ENCODE results near the gene TYMP. TPM values are rescaled to one million over a fixed set of nuclear protein-coding genes. Genes with fewer than 3 reads are reported as not detected.
"Not testable (repeated sequence)": the region's sequence is repeated elsewhere in the genome, so short reads cannot be mapped to it uniquely, and the experiment has no call there.

The TYMP gene
- total RNA-seq, 1 donor from 2014 or later, result 10.8 TPM

DNA sequence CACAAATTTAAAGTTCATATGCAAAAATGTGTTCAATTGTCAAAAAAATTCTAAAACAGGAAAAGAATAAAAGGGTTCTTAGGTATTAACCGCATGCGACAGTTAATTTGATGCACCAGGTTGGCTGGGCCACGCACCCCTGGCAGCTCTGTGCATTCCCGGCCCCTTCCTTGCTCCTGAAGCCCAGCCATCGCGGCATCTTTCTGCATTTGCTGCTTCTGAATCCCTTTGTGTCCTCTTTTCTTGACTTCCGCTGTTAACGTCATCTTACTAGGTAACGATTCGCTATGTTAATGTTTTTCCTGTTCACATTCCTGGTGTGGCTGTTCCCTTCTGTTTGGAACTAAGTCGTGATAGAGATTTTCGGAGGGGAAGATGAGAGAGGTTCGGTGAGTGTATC lies 8.0 kb upstream of the TYMP start:
- no peak overlapping the region for H3K4me3 Mint-ChIP-seq (ENCODE audit: unreplicated experiment)
- TF ChIP-seq, protein P1, sequence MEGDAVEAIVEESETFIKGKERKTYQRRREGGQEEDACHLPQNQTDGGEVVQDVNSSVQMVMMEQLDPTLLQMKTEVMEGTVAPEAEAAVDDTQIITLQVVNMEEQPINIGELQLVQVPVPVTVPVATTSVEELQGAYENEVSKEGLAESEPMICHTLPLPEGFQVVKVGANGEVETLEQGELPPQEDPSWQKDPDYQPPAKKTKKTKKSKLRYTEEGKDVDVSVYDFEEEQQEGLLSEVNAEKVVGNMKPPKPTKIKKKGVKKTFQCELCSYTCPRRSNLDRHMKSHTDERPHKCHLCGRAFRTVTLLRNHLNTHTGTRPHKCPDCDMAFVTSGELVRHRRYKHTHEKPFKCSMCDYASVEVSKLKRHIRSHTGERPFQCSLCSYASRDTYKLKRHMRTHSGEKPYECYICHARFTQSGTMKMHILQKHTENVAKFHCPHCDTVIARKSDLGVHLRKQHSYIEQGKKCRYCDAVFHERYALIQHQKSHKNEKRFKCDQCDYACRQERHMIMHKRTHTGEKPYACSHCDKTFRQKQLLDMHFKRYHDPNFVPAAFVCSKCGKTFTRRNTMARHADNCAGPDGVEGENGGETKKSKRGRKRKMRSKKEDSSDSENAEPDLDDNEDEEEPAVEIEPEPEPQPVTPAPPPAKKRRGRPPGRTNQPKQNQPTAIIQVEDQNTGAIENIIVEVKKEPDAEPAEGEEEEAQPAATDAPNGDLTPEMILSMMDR (IDR thresholded peaks at IDR 0.05), result no peak
- H3K4me1 Mint-ChIP-seq (ENCODE audit: unreplicated experiment), result peaks cover 6% of the 10 kb centered on the region
- no peaks in the 10 kb centered on the region for H3K9me3 Mint-ChIP-seq (ENCODE audit: unreplicated experiment)
- H3K36me3 Mint-ChIP-seq (ENCODE audit: unreplicated experiment), result no peaks in the 10 kb centered on the region
- no peak for DNase-seq (ENCODE audit: extremely low spot score, unreplicated experiment)
- H3K27me3 Mint-ChIP-seq (ENCODE audit: unreplicated experiment), result peaks cover 14% of the 10 kb centered on the region
- H3K27ac Mint-ChIP-seq (ENCODE audit: unreplicated experiment), result no peak overlapping the region

DNA sequence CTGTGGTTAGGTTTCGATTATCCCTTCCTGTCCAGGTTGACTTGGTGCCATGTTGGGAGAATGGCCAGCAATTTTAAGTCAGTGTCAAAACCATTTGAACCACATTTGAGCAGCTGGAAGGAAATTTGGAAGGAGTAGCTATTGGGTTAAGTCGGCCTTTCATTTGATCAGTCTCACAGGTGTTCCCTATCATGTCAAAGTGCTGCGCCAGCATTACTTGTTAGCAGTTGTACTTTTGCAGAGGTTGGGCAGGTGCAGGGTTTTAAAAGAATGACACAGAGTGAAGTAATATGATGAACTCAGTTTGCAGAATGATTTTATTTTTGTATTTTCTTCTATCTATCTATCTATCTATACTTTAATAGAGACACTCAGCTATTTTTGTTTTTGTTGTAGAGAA lies 6.4 kb upstream of the TYMP start:
- Mint-ChIP-seq H3K27me3 (ENCODE audit: unreplicated experiment) (peaks cover 17% of the 10 kb centered on the region), H3K27ac (ENCODE audit: unreplicated experiment) (no peak overlapping the region), H3K4me1 (ENCODE audit: unreplicated experiment) (peaks cover 6% of the 10 kb centered on the region), H3K36me3 (ENCODE audit: unreplicated experiment) (no peaks in the 10 kb centered on the region), H3K9me3 (ENCODE audit: unreplicated experiment) (no peaks in the 10 kb centered on the region), H3K4me3 (ENCODE audit: unreplicated experiment) (no peak overlapping the region)
- DNase-seq (ENCODE audit: extremely low spot score, unreplicated experiment), result no peak
- TF ChIP-seq, protein P1 (IDR thresholded peaks at IDR 0.05), result no peak

DNA sequence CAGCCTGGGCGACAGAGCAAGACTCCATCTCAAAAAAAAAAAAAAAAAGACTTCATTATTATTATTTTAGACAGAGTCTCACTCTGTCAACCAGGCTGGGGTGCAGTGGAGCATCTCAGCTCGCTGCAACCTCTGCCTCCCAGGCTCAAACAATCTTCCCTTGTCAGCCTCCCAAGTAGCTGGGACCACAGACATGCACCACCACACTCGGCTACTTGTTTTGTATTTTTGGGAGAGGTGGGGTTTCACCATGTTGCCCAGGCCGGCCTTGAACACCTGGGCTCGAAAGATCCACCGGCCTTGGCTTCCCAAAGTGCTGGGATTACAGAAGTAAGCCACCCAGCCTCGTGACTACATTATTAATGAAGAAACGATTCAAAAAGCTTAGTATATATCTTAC lies 5.3 kb upstream of the TYMP start:
- Mint-ChIP-seq H3K27me3 (ENCODE audit: unreplicated experiment) (peaks cover 17% of the 10 kb centered on the region), H3K27ac (ENCODE audit: unreplicated experiment) (no peak overlapping the region), H3K4me3 (ENCODE audit: unreplicated experiment) (no peak overlapping the region), H3K9me3 (ENCODE audit: unreplicated experiment) (no peaks in the 10 kb centered on the region), H3K36me3 (ENCODE audit: unreplicated experiment) (no peaks in the 10 kb centered on the region), H3K4me1 (ENCODE audit: unreplicated experiment) (peaks cover 9% of the 10 kb centered on the region)
- TF ChIP-seq, protein P1 (IDR thresholded peaks at IDR 0.05), result no peak
- no peak for DNase-seq (ENCODE audit: extremely low spot score, unreplicated experiment)

DNA sequence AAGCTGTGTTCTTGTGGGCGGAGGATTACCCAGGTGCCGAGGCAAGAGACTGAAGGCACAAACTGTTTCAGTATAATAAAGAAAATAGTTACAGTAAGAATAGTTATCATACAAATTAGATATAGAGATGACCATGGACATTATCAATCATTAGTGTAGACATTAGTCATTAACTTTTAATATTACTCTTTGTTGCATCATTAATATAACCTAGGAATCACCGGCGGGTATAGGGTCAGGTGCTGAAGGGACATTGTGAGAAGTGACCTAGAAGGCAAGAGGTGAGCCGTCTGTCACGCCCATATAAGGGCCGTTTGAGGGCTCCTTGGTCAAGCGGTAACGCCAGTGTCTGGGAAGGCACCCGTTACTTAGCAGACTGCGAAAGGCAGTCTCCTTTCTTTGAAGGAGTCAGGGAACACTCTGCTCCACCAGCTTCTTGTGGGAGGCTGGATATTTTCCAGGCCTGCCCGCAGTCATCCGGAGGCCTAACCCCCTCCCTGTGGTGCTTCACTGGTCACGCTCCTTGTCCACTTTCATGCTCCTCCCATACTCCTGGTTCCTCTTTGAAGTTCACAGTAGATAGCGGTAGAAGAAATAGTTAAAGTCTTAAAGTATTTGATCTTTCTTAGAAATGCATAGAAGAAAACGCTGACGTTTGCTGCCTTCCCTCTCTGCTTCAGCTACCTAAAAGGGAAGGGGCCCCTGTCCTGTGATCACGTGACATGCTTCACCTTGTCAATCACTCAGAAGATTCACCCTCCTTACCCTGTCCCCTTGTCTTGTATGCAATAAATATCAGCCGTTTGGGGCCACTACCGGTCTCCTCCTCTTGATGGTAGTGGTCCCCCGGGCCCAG lies 4.3 kb upstream of the TYMP start:
- DNase-seq (ENCODE audit: extremely low spot score, unreplicated experiment), result not testable (repeated sequence)
- H3K27me3 Mint-ChIP-seq (ENCODE audit: unreplicated experiment), result peaks cover 17% of the 10 kb centered on the region

DNA sequence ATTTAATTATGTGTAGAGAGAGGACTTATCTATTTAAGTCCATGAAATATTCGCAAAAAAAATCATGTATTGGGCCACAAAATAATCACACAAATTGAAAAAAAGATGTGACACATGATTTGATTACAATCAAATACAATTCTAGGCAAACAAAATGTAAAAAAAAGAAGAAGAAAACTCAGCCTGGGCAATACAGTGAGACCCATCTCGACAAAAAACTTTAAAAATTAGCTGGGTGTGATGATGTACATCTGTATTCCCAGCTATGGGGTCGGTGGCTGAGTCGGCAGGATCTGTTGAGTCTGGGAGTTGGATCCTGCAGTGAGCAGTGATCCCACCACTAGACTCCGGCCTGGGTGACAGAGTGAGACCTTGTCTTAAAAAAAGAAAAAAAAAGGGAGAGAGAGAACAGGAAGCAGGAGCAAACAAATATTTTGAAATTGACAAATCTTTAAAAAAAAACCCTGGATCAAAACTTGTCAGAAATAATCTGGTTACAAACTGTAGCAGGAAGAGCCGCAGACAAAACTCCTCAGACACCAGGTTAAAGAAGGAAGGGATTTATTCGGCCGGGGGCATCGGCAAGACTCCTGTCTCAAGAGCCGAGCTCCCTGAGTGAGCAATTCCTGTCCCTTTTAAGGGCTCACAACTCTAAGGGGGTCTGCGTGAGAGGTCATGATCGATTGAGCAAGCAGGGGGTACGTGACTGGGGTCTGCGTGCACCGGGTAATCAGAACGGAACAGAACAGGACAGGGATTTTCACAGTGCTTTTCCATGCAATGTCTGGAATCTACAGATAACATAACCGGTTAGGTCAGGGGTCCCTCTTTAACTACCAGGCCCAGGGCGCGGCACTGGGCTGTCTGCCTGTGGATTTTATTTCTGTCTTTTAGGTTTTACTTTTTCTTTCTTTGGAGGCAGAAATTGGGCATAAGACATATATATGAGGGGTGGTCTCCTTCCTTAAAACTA lies 3.3 kb upstream of the TYMP start:
- H3K9me3 Mint-ChIP-seq (ENCODE audit: unreplicated experiment), result no peaks in the 10 kb centered on the region
- DNase-seq (ENCODE audit: extremely low spot score, unreplicated experiment), result no peak
- peak overlapping the region; percentile 57 for H3K4me3 Mint-ChIP-seq (ENCODE audit: unreplicated experiment)
- H3K27me3 Mint-ChIP-seq (ENCODE audit: unreplicated experiment), result peaks cover 17% of the 10 kb centered on the region
- no peaks in the 10 kb centered on the region for H3K36me3 Mint-ChIP-seq (ENCODE audit: unreplicated experiment)
- TF ChIP-seq, protein P1 (IDR thresholded peaks at IDR 0.05), result no peak
- H3K4me1 Mint-ChIP-seq (ENCODE audit: unreplicated experiment), result peaks cover 3% of the 10 kb centered on the region
- H3K27ac Mint-ChIP-seq (ENCODE audit: unreplicated experiment), result no peak overlapping the region

More for the DNA sequence above, 4.3 kb upstream of the TYMP start:
- not testable (repeated sequence) for H3K27ac Mint-ChIP-seq (ENCODE audit: unreplicated experiment); H3K4me3 Mint-ChIP-seq (ENCODE audit: unreplicated experiment); H3K36me3 Mint-ChIP-seq (ENCODE audit: unreplicated experiment); H3K4me1 Mint-ChIP-seq (ENCODE audit: unreplicated experiment); H3K9me3 Mint-ChIP-seq (ENCODE audit: unreplicated experiment)

All from osteocyte (in vitro differentiated cells).